OCI-LY3 (cell line): ENCODE data around the gene LGR4.

ENCODE experiments used
- CTCF ChIP-seq: fragments of 200-600, 300-600 bp; sonication (generic); IDR thresholded peaks from 2 replicates; pipeline ENCODE4 v1.5.1; 2014; ENCODE audit warnings: antibody characterized with exemption, low read length, low read depth
- EZH2phosphoT487 ChIP-seq: fragments of 200-600 bp; shearing (Covaris generic); IDR thresholded peaks from 2 replicates; pipeline ENCODE4 v1.6.1; 2018; ENCODE audit warnings: antibody characterized with exemption, mixed run types, low read depth

- no peak for TF ChIP-seq CTCF
- TF ChIP-seq EZH2phosphoT487 = no peak
Observed at GRCh38 chr11:27388001-27388400, 84.6 kb downstream of the LGR4 start.
